Measurements from ENCODE around the gene SCNN1G. TPM values are rescaled to one million over a fixed set of nuclear protein-coding genes. Genes with fewer than 3 reads are reported as not detected.

Gene SCNN1G
- total and polyA plus RNA-seq, 5 donors from 2014 or later = not detected

- Histone ChIP-seq H3K27me3 (ENCODE audit: control insufficient read depth, insufficient read depth, low read length) (peaks cover 16% of the 10 kb centered on the region), H3K4me3 (ENCODE audit: low read depth, low read length) (no peak overlapping the region), H3K36me3 (ENCODE audit: control insufficient read depth, insufficient read depth, low read length) (no peaks in the 10 kb centered on the region), H3K27ac (ENCODE audit: insufficient read depth, low read length, poor library complexity, severe bottlenecking) (no peak overlapping the region), H3K9me3 (ENCODE audit: control insufficient read depth in 2 of 2, low read length in 2 of 2) (no peaks in the 10 kb centered on the region), H3K4me1 (ENCODE audit: control insufficient read depth, insufficient read depth, low read length, poor library complexity, severe bottlenecking) (no peaks in the 10 kb centered on the region)
- H3K4me1 Mint-ChIP-seq = peaks cover 4 to 14% (median 5%) of the 10 kb centered on the region in 4 donors
- H3K36me3 Mint-ChIP-seq = no peaks in the 10 kb centered on the region
- no peak for DNase-seq
- no peaks in the 10 kb centered on the region for H3K9me3 Mint-ChIP-seq
- no peak overlapping the region for H3K4me3 Mint-ChIP-seq
- H3K27me3 Mint-ChIP-seq = peaks cover 37% of the 10 kb centered on the region
- ATAC-seq (ENCODE audit: low read depth in 2 of 2) = no peak
- peak overlapping the region in 1 of 3 donors; percentile 55 for H3K27ac Mint-ChIP-seq
Observed at GRCh38 chr16:23156110-23156509, 26.4 kb upstream of the SCNN1G start.

- Histone ChIP-seq H3K27ac (ENCODE audit: insufficient read depth, low read length, poor library complexity, severe bottlenecking) (no peak overlapping the region), H3K9me3 (ENCODE audit: control insufficient read depth in 2 of 2, low read length in 2 of 2) (no peaks in the 10 kb centered on the region), H3K4me3 (ENCODE audit: low read depth, low read length) (no peak overlapping the region), H3K27me3 (ENCODE audit: control insufficient read depth, insufficient read depth, low read length) (peaks cover 15% of the 10 kb centered on the region), H3K4me1 (ENCODE audit: control insufficient read depth, insufficient read depth, low read length, poor library complexity, severe bottlenecking) (no peaks in the 10 kb centered on the region), H3K36me3 (ENCODE audit: control insufficient read depth, insufficient read depth, low read length) (no peaks in the 10 kb centered on the region)
- no peaks in the 10 kb centered on the region for H3K9me3 Mint-ChIP-seq
- ATAC-seq (ENCODE audit: low read depth in 2 of 2) (no peak), DNase-seq (peak in 1 of 3 donors; percentile 38)
- peaks cover 42% of the 10 kb centered on the region for H3K27me3 Mint-ChIP-seq
- H3K4me1 Mint-ChIP-seq = peaks cover 4 to 14% (median 5%) of the 10 kb centered on the region in 4 donors
- no peaks in the 10 kb centered on the region for H3K36me3 Mint-ChIP-seq
- H3K4me3 Mint-ChIP-seq = no peak overlapping the region
- H3K27ac Mint-ChIP-seq = peak overlapping the region in 1 of 3 donors; percentile 66
Observed at GRCh38 chr16:23156946-23157460, 25.5 kb upstream of the SCNN1G start.

DNA sequence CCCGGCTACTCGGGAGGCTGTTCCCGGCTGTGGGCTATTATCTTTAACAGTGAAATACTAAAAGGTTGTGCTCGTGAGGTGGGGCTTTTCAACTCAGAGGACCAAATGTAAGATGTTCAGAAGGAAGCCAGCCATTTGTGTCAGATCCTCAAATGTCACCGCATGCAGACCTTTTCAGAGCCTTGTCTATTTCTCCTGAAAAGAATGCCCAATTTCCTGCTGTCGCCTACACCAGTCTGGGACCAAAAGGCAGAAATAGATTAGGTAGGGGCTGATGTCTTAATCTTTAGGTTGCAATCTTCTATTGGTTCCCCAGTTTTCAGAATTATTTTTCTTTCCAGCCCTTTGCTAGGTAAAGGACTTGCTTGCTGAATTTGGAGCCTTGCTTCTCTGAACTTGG lies 24.4 kb upstream of the SCNN1G start:
- Mint-ChIP-seq H3K4me1 (peaks cover 4 to 14% (median 5%) of the 10 kb centered on the region in 4 donors), H3K27me3 (peaks cover 48% of the 10 kb centered on the region), H3K27ac (peak overlapping the region in 1 of 3 donors; percentile 48), H3K4me3 (no peak overlapping the region), H3K36me3 (no peaks in the 10 kb centered on the region), H3K9me3 (no peaks in the 10 kb centered on the region)
- H3K36me3 ChIP-seq (ENCODE audit: control insufficient read depth, insufficient read depth, low read length) = no peaks in the 10 kb centered on the region
- no peak overlapping the region for H3K27ac ChIP-seq (ENCODE audit: insufficient read depth, low read length, poor library complexity, severe bottlenecking)
- no peak overlapping the region for H3K4me3 ChIP-seq (ENCODE audit: low read depth, low read length)
- no peaks in the 10 kb centered on the region for H3K9me3 ChIP-seq (ENCODE audit: control insufficient read depth in 2 of 2, low read length in 2 of 2)
- DNase-seq = no peak
- H3K27me3 ChIP-seq (ENCODE audit: control insufficient read depth, insufficient read depth, low read length) = peaks cover 11% of the 10 kb centered on the region
- no peak for ATAC-seq (ENCODE audit: low read depth in 2 of 2)
- no peaks in the 10 kb centered on the region for H3K4me1 ChIP-seq (ENCODE audit: control insufficient read depth, insufficient read depth, low read length, poor library complexity, severe bottlenecking)

- Mint-ChIP-seq H3K27me3 (peaks cover 53% of the 10 kb centered on the region), H3K4me3 (peak overlapping the region in 1 of 4 donors; percentile 23), H3K36me3 (no peaks in the 10 kb centered on the region), H3K27ac (no peak overlapping the region), H3K9me3 (no peaks in the 10 kb centered on the region), H3K4me1 (peaks cover 4 to 14% (median 5%) of the 10 kb centered on the region in 4 donors)
- Histone ChIP-seq H3K4me3 (ENCODE audit: low read depth, low read length) (no peak overlapping the region), H3K36me3 (ENCODE audit: control insufficient read depth, insufficient read depth, low read length) (no peaks in the 10 kb centered on the region), H3K9me3 (ENCODE audit: control insufficient read depth in 2 of 2, low read length in 2 of 2) (no peaks in the 10 kb centered on the region), H3K27me3 (ENCODE audit: control insufficient read depth, insufficient read depth, low read length) (peaks cover 6% of the 10 kb centered on the region), H3K27ac (ENCODE audit: insufficient read depth, low read length, poor library complexity, severe bottlenecking) (no peak overlapping the region), H3K4me1 (ENCODE audit: control insufficient read depth, insufficient read depth, low read length, poor library complexity, severe bottlenecking) (no peaks in the 10 kb centered on the region)
- no peak for DNase-seq
- ATAC-seq (ENCODE audit: low read depth in 2 of 2) = no peak
Observed at GRCh38 chr16:23160082-23160481, 22.5 kb upstream of the SCNN1G start.

DNA sequence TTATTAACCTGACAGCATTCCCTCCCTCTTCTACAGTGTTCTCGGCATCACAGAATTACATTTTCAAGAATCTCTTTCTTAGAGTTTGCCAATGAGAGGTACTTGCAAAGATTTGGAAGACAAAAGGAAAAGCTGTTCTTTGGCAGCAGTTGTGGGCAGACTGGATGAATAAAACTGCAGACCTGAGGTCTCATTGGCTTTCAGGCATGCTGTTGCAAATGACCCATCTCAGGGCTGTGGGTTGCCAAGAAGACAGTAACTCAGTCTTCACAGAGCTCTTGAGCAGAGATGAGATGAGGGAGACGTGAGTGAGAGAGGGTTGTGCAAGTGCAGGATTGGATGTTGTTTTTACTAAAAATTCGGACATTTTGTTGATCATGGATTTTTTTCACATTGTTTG lies 22.0 kb upstream of the SCNN1G start:
- Mint-ChIP-seq H3K4me1 (peaks cover 4 to 11% (median 5%) of the 10 kb centered on the region in 4 donors), H3K4me3 (no peak overlapping the region), H3K27ac (no peak overlapping the region), H3K27me3 (peaks cover 53% of the 10 kb centered on the region), H3K9me3 (no peaks in the 10 kb centered on the region), H3K36me3 (no peaks in the 10 kb centered on the region)
- H3K4me1 ChIP-seq (ENCODE audit: control insufficient read depth, insufficient read depth, low read length, poor library complexity, severe bottlenecking) = no peaks in the 10 kb centered on the region
- H3K9me3 ChIP-seq (ENCODE audit: control insufficient read depth in 2 of 2, low read length in 2 of 2) = no peaks in the 10 kb centered on the region
- no peak overlapping the region for H3K27ac ChIP-seq (ENCODE audit: insufficient read depth, low read length, poor library complexity, severe bottlenecking)
- no peak for ATAC-seq (ENCODE audit: low read depth in 2 of 2)
- H3K27me3 ChIP-seq (ENCODE audit: control insufficient read depth, insufficient read depth, low read length) = peaks cover 6% of the 10 kb centered on the region
- no peak overlapping the region for H3K4me3 ChIP-seq (ENCODE audit: low read depth, low read length)
- H3K36me3 ChIP-seq (ENCODE audit: control insufficient read depth, insufficient read depth, low read length) = no peaks in the 10 kb centered on the region
- DNase-seq = no peak

GRCh38 chr16:23163921-23164320 lies 18.6 kb upstream of the SCNN1G start:
- Mint-ChIP-seq H3K27me3 (peaks cover 59% of the 10 kb centered on the region), H3K4me1 (no peaks in the 10 kb centered on the region), H3K9me3 (no peaks in the 10 kb centered on the region), H3K4me3 (no peak overlapping the region), H3K36me3 (no peaks in the 10 kb centered on the region), H3K27ac (no peak overlapping the region)
- H3K27me3 ChIP-seq (ENCODE audit: control insufficient read depth, insufficient read depth, low read length) = peaks cover 18% of the 10 kb centered on the region
- H3K4me3 ChIP-seq (ENCODE audit: low read depth, low read length) = no peak overlapping the region
- no peak overlapping the region for H3K27ac ChIP-seq (ENCODE audit: insufficient read depth, low read length, poor library complexity, severe bottlenecking)
- ATAC-seq (ENCODE audit: low read depth in 2 of 2) (no peak), DNase-seq (no peak)
- H3K36me3 ChIP-seq (ENCODE audit: control insufficient read depth, insufficient read depth, low read length) = no peaks in the 10 kb centered on the region
- no peaks in the 10 kb centered on the region for H3K9me3 ChIP-seq (ENCODE audit: control insufficient read depth in 2 of 2, low read length in 2 of 2)
- no peaks in the 10 kb centered on the region for H3K4me1 ChIP-seq (ENCODE audit: control insufficient read depth, insufficient read depth, low read length, poor library complexity, severe bottlenecking)

DNA sequence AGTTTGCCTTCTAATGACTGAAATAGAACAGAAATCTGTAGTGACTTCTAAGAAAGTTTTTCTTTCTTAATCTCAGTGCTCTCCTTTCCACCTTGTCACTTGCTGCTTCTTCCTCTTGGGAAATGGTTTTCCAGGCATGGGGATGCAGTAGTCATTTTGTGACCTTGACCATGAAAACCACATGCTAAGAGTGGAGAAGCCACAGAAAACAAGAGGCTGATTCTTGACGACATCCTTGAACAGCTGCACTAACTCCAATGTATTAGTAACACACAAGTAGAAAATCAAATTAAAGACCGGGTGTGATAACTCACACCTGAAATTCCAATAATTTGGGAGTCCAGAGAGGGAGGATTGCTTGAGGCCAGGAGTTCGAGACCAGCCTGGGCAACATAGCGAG lies 17.8 kb upstream of the SCNN1G start:
- peaks cover 59% of the 10 kb centered on the region for H3K27me3 Mint-ChIP-seq
- H3K4me3 Mint-ChIP-seq = no peak overlapping the region
- no peaks in the 10 kb centered on the region for H3K4me1 ChIP-seq (ENCODE audit: control insufficient read depth, insufficient read depth, low read length, poor library complexity, severe bottlenecking)
- no peak for DNase-seq
- H3K9me3 ChIP-seq (ENCODE audit: control insufficient read depth in 2 of 2, low read length in 2 of 2) = no peaks in the 10 kb centered on the region
- H3K36me3 Mint-ChIP-seq = no peaks in the 10 kb centered on the region
- peaks cover 20% of the 10 kb centered on the region for H3K27me3 ChIP-seq (ENCODE audit: control insufficient read depth, insufficient read depth, low read length)
- H3K27ac ChIP-seq (ENCODE audit: insufficient read depth, low read length, poor library complexity, severe bottlenecking) = no peak overlapping the region
- H3K36me3 ChIP-seq (ENCODE audit: control insufficient read depth, insufficient read depth, low read length) = no peaks in the 10 kb centered on the region
- no peaks in the 10 kb centered on the region for H3K4me1 Mint-ChIP-seq
- ATAC-seq (ENCODE audit: low read depth in 2 of 2) = no peak
- H3K4me3 ChIP-seq (ENCODE audit: low read depth, low read length) = no peak overlapping the region
- no peak overlapping the region for H3K27ac Mint-ChIP-seq
- no peaks in the 10 kb centered on the region for H3K9me3 Mint-ChIP-seq

GRCh38 chr16:23172583-23172982 lies 10.0 kb upstream of the SCNN1G start:
- Mint-ChIP-seq H3K4me3 (no peak overlapping the region), H3K27me3 (peaks cover 42% of the 10 kb centered on the region), H3K4me1 (no peaks in the 10 kb centered on the region), H3K27ac (no peak overlapping the region), H3K36me3 (no peaks in the 10 kb centered on the region), H3K9me3 (peaks cover 0 to 5% (median 0%) of the 10 kb centered on the region in 7 donors)
- no peaks in the 10 kb centered on the region for H3K4me1 ChIP-seq (ENCODE audit: control insufficient read depth, insufficient read depth, low read length, poor library complexity, severe bottlenecking)
- no peak for ATAC-seq (ENCODE audit: low read depth in 2 of 2)
- H3K36me3 ChIP-seq (ENCODE audit: control insufficient read depth, insufficient read depth, low read length) = no peaks in the 10 kb centered on the region
- H3K4me3 ChIP-seq (ENCODE audit: low read depth, low read length) = no peak overlapping the region
- peaks cover 27% of the 10 kb centered on the region for H3K27me3 ChIP-seq (ENCODE audit: control insufficient read depth, insufficient read depth, low read length)
- no peak for DNase-seq
- H3K9me3 ChIP-seq (ENCODE audit: control insufficient read depth in 2 of 2, low read length in 2 of 2) = no peaks in the 10 kb centered on the region
- H3K27ac ChIP-seq (ENCODE audit: insufficient read depth, low read length, poor library complexity, severe bottlenecking) = no peak overlapping the region

Measured in CD4-positive, CD25-positive, alpha-beta regulatory T cell (primary cell).